SK-N-SH (cell line): Measurements from ENCODE around the gene USP47. TPM values are rescaled to one million over a fixed set of nuclear protein-coding genes. Genes with fewer than 3 reads are reported as not detected.

ENCODE experiments used
- CTCF ChIA-PET: fragments of 300-600, 350-600 bp; formaldehyde crosslinking; extraction: SDS; loops from one replicate; lab custom pipeline; 2021; lab: Yijun Ruan, JAX
- POLR2A ChIA-PET: fragments of 350-600 bp; sonication (Branson Sonifier 250); formaldehyde crosslinking; extraction: SDS; loops from one replicate; lab custom pipeline; 2020; ENCODE audit warnings: antibody characterized with exemption, inconsistent platforms; lab: Yijun Ruan, JAX
- DNase-seq: peaks from one replicate; pipeline ENCODE4 v3.0.0; 2012
- H2AFZ ChIP-seq: fragments of 200-600 bp; sonication (generic); 2 replicates; pipeline ENCODE4 v1.8.1; 2016; ENCODE audit warnings: antibody characterized with exemption, mild to moderate bottlenecking, low read depth
- H3F3A ChIP-seq: fragments of 200-600 bp; sonication (generic); replicated peaks from 2 replicates; pipeline ENCODE3; 2016; ENCODE audit warnings: antibody characterized with exemption, mild to moderate bottlenecking; ENCODE audit not compliant: insufficient read depth
- H3K27ac ChIP-seq, 2 experiments: fragments of 200-500 bp in 1 of 2; fragments of 200-600 bp in 1 of 2; sonication (Bioruptor generic) in 1 of 2; sonication (generic), shearing (Covaris generic) in 1 of 2; 2 replicates each; pipeline versions ENCODE4 v1.5.1 to v1.6.1; 2014 to 2016; ENCODE audit warnings: low read depth in 2 of 2, inconsistent platforms in 1 of 2, low read length in 1 of 2, mild to moderate bottlenecking in 1 of 2, mixed read lengths in 1 of 2
- H3K27me3 ChIP-seq: fragments of 200-600 bp; sonication (generic), shearing (Covaris generic); 2 replicates; pipeline ENCODE4 v1.6.1; 2016; ENCODE audit warnings: mixed run types; ENCODE audit not compliant: insufficient read depth
- H3K36me3 ChIP-seq, 2 experiments: fragments of 200-500 bp in 1 of 2; fragments of 200-600 bp in 1 of 2; sonication (Bioruptor generic) in 1 of 2; sonication (generic) in 1 of 2; replicated peaks in 1 of 2; 2 replicates each; pipeline versions ENCODE3 to v1.5.1; 2014 to 2016; ENCODE audit warnings: low read length in 1 of 2, mild to moderate bottlenecking in 1 of 2; ENCODE audit not compliant: insufficient read depth in 2 of 2, control insufficient read depth in 1 of 2
- H3K4me1 ChIP-seq, 2 experiments: fragments of 200-500 bp in 1 of 2; fragments of 200-600 bp in 1 of 2; sonication (Bioruptor generic) in 1 of 2; sonication (generic), shearing (Covaris generic) in 1 of 2; 2 replicates each; pipeline versions ENCODE4 v1.5.1 to v1.6.1; 2014 to 2016; ENCODE audit warnings: low read depth in 1 of 2, low read length in 1 of 2, mixed run types in 1 of 2; ENCODE audit not compliant: insufficient read depth in 2 of 2, control insufficient read depth in 1 of 2
- H3K4me2 ChIP-seq: fragments of 200-600 bp; sonication (generic), shearing (Covaris generic); 2 replicates; pipeline ENCODE4 v1.6.1; 2017; ENCODE audit warnings: mixed run types
- H3K4me3 ChIP-seq, 2 experiments: fragments of 200-500 bp in 1 of 2; fragments of 200-600 bp in 1 of 2; sonication (Bioruptor generic) in 1 of 2; sonication (generic), shearing (Covaris generic) in 1 of 2; 2 replicates each; pipeline versions ENCODE4 v1.5.1 to v1.8.1; 2014 to 2016; ENCODE audit warnings: low read depth in 2 of 2, inconsistent platforms in 1 of 2, low read length in 1 of 2, mild to moderate bottlenecking in 1 of 2, mixed read lengths in 1 of 2, moderate library complexity in 1 of 2
- H3K79me2 ChIP-seq: fragments of 200-600 bp; sonication (generic); 2 replicates; pipeline ENCODE4 v1.8.1; 2017; ENCODE audit warnings: mild to moderate bottlenecking; ENCODE audit not compliant: insufficient read depth
- H3K9ac ChIP-seq: fragments of 200-600 bp; sonication (generic); 2 replicates; pipeline ENCODE4 v1.6.1; 2017; ENCODE audit warnings: mixed run types
- H3K9me2 ChIP-seq: fragments of 200-600 bp; sonication (generic); 2 replicates; pipeline ENCODE4 v1.6.1; 2017; ENCODE audit warnings: mixed run types
- H3K9me3 ChIP-seq: fragments of 200-600 bp; sonication (generic); 2 replicates; pipeline ENCODE4 v1.6.1; 2017; ENCODE audit warnings: mixed run types, mild to moderate bottlenecking, moderate library complexity
- H4K20me1 ChIP-seq: fragments of 200-600 bp; sonication (generic); 2 replicates; pipeline ENCODE4 v1.6.1; 2017; ENCODE audit warnings: mild to moderate bottlenecking, mixed run types; ENCODE audit not compliant: insufficient read depth
- CHD2 ChIP-seq: fragments of 150-350 bp; IDR thresholded peaks from 2 replicates; pipeline ENCODE4 v1.6.1; 2018; ENCODE audit warnings: low read length; ENCODE audit not compliant: partially characterized antibody
- ELF1 ChIP-seq: IDR thresholded peaks from 2 replicates; pipeline ENCODE4 v1.4.0; 2012
- EP300 ChIP-seq, 2 experiments: IDR thresholded peaks; 2 replicates each; pipeline versions ENCODE4 v1.4.0 to v1.6.1; 2012; ENCODE audit warnings: borderline replicate concordance in 1 of 2, low read depth in 1 of 2, low read length in 1 of 2
- FOSL2 ChIP-seq: IDR thresholded peaks from 2 replicates; pipeline ENCODE4 v1.4.0; 2012; ENCODE audit warnings: low read depth, mild to moderate bottlenecking, moderate library complexity, borderline replicate concordance
- FOXJ3 ChIP-seq: sonication (generic); formaldehyde crosslinking; IDR thresholded peaks from 2 replicates; pipeline ENCODE4 v1.5.1; 2020; ENCODE audit warnings: mild to moderate bottlenecking, missing genetic modification reagents
- FOXM1 ChIP-seq: IDR thresholded peaks from 2 replicates; pipeline ENCODE4 v1.4.0; 2012; ENCODE audit warnings: low read depth, mild to moderate bottlenecking
- JUND ChIP-seq: IDR thresholded peaks from 2 replicates; pipeline ENCODE4 v1.4.0; 2012
- NRF1 ChIP-seq: IDR thresholded peaks from 2 replicates; pipeline ENCODE4 v1.6.1; 2012; ENCODE audit warnings: low read depth, mild to moderate bottlenecking, low read length
- RCOR1 ChIP-seq: fragments of 150-350 bp; IDR thresholded peaks from 2 replicates; pipeline ENCODE4 v1.6.1; 2017; ENCODE audit warnings: antibody characterized with exemption, low read length
- RFX5 ChIP-seq: IDR thresholded peaks from 2 replicates; pipeline ENCODE4 v1.6.1; 2012; ENCODE audit warnings: mild to moderate bottlenecking, improper control_type of control experiment, low read length
- SMC3 ChIP-seq: IDR thresholded peaks from 2 replicates; pipeline ENCODE4 v1.6.1; 2012; ENCODE audit warnings: low read depth, low read length, improper control_type of control experiment
- TAF1 ChIP-seq: IDR thresholded peaks from 2 replicates; pipeline ENCODE4 v1.6.1; 2012; ENCODE audit warnings: low read depth, mild to moderate bottlenecking, low read length, moderate library complexity, borderline replicate concordance
- TCF12 ChIP-seq: IDR thresholded peaks from 2 replicates; pipeline ENCODE4 v1.4.0; 2012
- TEAD4 ChIP-seq: IDR thresholded peaks from 2 replicates; pipeline ENCODE4 v1.4.0; 2012; ENCODE audit warnings: mild to moderate bottlenecking, borderline replicate concordance; ENCODE audit not compliant: insufficient read depth
- YY1 ChIP-seq: IDR thresholded peaks from 2 replicates; pipeline ENCODE4 v1.4.0; 2012; ENCODE audit warnings: low read depth, mild to moderate bottlenecking
- WGBS: methylation state at CpG from one replicate; pipeline ENCODE4 v1.1.6; 2017; ENCODE audit warnings: low lambda C conversion rate; 5-methylcytosine and 5-hydroxymethylcytosine counted together
- polyA plus RNA-seq, 3 experiments: library from polyadenylated mRNA; depleted of rRNA; stranded (reverse); fragments of >200 nt; gene quantifications; 2 replicates each; pipeline ENCODE4 v1.2.3, GENCODE V29; 2012
- TF ChIP-seq, protein P1 (sequence below): IDR thresholded peaks from 2 replicates; pipeline ENCODE4 v1.4.0; 2012; ENCODE audit warnings: low read depth
- TF ChIP-seq, protein P2 (sequence below): IDR thresholded peaks from 2 replicates; pipeline ENCODE4 v1.6.1; 2012; ENCODE audit warnings: mild to moderate bottlenecking, low read depth, low read length, moderate library complexity
- TF ChIP-seq, protein P3 (sequence below): fragments of 150-350 bp; IDR thresholded peaks from 2 replicates; pipeline ENCODE4 v1.6.1; 2016; ENCODE audit warnings: mild to moderate bottlenecking, low read depth, low read length
- TF ChIP-seq, protein P4 (sequence below): fragments of 200-600 bp; sonication (generic); IDR thresholded peaks from 2 replicates; pipeline ENCODE4 v1.6.1; 2017; ENCODE audit warnings: antibody characterized with exemption, mild to moderate bottlenecking, moderate library complexity
- TF ChIP-seq, protein P5 (sequence below): IDR thresholded peaks from 2 replicates; pipeline ENCODE4 v1.4.0; 2012; ENCODE audit warnings: low read depth, borderline replicate concordance

Gene USP47
- polyA plus RNA-seq, 1 of the 3 experiments (the other 2 are of a cell fraction) = 10.3 TPM

DNA sequence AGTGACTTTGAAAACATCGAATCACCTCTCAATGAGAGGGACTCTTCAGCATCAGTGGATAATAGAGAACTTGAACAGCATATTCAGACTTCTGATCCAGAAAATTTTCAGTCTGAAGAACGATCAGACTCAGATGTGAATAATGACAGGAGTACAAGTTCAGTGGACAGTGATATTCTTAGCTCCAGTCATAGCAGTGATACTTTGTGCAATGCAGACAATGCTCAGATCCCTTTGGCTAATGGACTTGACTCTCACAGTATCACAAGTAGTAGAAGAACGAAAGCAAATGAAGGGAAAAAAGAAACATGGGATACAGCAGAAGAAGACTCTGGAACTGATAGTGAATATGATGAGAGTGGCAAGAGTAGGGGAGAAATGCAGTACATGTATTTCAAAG is 100.9 kb downstream of the USP47 start:
- H3K9me2 ChIP-seq = no peaks in the 10 kb centered on the region
- no peak overlapping the region for H3K27ac ChIP-seq
- H3K4me2 ChIP-seq = no peak overlapping the region
- 100% methylated on average over 3 of the region's 3 CpGs for WGBS
- no peaks in the 10 kb centered on the region for H3K9me3 ChIP-seq
- CTCF ChIA-PET = interaction anchor here (0.6 to 2.4 kb wide), 6 partner anchors 24 to 1060 kb away, joined by 3 to 9 read pairs (median 4); no protein-coding TSS in a partner anchor
- H3K79me2 ChIP-seq = no peaks in the 10 kb centered on the region
- H4K20me1 ChIP-seq = no peaks in the 10 kb centered on the region
- no peak for DNase-seq
- no peak overlapping the region for H2AFZ ChIP-seq
- H3K36me3 ChIP-seq = peaks cover 80 to 82% of the 10 kb centered on the region in 2 experiments
- H3F3A ChIP-seq = peaks cover 20% of the 10 kb centered on the region
- TF ChIP-seq CHD2 (no peak), FOSL2 (no peak), TAF1 (no peak), RCOR1 (no peak), RFX5 (no peak), FOXM1 (no peak)
- TF ChIP-seq, protein P1, sequence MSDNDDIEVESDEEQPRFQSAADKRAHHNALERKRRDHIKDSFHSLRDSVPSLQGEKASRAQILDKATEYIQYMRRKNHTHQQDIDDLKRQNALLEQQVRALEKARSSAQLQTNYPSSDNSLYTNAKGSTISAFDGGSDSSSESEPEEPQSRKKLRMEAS = no peak
- TF ChIP-seq, protein P2, sequence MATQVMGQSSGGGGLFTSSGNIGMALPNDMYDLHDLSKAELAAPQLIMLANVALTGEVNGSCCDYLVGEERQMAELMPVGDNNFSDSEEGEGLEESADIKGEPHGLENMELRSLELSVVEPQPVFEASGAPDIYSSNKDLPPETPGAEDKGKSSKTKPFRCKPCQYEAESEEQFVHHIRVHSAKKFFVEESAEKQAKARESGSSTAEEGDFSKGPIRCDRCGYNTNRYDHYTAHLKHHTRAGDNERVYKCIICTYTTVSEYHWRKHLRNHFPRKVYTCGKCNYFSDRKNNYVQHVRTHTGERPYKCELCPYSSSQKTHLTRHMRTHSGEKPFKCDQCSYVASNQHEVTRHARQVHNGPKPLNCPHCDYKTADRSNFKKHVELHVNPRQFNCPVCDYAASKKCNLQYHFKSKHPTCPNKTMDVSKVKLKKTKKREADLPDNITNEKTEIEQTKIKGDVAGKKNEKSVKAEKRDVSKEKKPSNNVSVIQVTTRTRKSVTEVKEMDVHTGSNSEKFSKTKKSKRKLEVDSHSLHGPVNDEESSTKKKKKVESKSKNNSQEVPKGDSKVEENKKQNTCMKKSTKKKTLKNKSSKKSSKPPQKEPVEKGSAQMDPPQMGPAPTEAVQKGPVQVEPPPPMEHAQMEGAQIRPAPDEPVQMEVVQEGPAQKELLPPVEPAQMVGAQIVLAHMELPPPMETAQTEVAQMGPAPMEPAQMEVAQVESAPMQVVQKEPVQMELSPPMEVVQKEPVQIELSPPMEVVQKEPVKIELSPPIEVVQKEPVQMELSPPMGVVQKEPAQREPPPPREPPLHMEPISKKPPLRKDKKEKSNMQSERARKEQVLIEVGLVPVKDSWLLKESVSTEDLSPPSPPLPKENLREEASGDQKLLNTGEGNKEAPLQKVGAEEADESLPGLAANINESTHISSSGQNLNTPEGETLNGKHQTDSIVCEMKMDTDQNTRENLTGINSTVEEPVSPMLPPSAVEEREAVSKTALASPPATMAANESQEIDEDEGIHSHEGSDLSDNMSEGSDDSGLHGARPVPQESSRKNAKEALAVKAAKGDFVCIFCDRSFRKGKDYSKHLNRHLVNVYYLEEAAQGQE = no peak
- TF ChIP-seq, all 33 proteins: peak for 0
- Histone ChIP-seq H3K4me1 (peaks cover 7 to 14% of the 10 kb centered on the region in 2 experiments), H3K4me3 (no peak overlapping the region), H3K9ac (no peak overlapping the region), H3K27me3 (no peaks in the 10 kb centered on the region)
- POLR2A ChIA-PET = interaction anchor here (0.6 kb wide), 1 partner anchor 1104 kb away, joined by 3 read pairs; no protein-coding TSS in a partner anchor

DNA sequence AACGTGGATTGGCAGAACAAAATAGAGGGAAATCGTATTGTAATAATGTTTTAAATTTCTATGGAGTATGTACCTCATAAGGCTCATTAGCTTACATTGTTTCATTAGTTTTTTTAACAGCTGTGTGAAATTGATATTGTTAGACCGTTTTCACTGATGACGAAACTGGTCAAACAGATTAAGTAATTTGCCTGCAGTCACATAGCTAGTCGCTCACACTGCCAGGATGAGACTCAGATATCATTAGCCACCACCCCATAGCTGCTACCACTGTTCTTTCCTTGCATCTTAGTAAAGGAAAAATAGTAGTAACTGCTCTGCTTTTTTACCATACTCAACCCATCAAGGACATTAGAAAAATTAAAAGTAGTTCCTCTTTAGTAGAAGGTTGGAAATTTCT is 102.7 kb downstream of the USP47 start:
- H3K27ac ChIP-seq = no peak overlapping the region
- CTCF ChIA-PET = interaction anchor here (0.8 to 2.4 kb wide), 5 partner anchors 13 to 344 kb away, joined by 3 to 10 read pairs (median 7); no protein-coding TSS in a partner anchor
- no peak overlapping the region for H3K9ac ChIP-seq
- H3K79me2 ChIP-seq = no peaks in the 10 kb centered on the region
- H3K36me3 ChIP-seq = peaks cover 79 to 84% of the 10 kb centered on the region in 2 experiments
- H3K9me2 ChIP-seq = no peaks in the 10 kb centered on the region
- H3K4me3 ChIP-seq = no peak overlapping the region
- no peaks in the 10 kb centered on the region for H4K20me1 ChIP-seq
- H3K4me1 ChIP-seq = peaks cover 7 to 13% of the 10 kb centered on the region in 2 experiments
- H3K9me3 ChIP-seq = no peaks in the 10 kb centered on the region
- H2AFZ ChIP-seq = no peak overlapping the region
- POLR2A ChIA-PET = no interaction called here
- H3K27me3 ChIP-seq = no peaks in the 10 kb centered on the region
- H3K4me2 ChIP-seq = no peak overlapping the region
- whole genome bisulfite sequencing = 94% methylated on average over 5 of the region's 5 CpGs
- no peak for DNase-seq
- H3F3A ChIP-seq = peaks cover 17% of the 10 kb centered on the region
- TF ChIP-seq, protein P3, sequence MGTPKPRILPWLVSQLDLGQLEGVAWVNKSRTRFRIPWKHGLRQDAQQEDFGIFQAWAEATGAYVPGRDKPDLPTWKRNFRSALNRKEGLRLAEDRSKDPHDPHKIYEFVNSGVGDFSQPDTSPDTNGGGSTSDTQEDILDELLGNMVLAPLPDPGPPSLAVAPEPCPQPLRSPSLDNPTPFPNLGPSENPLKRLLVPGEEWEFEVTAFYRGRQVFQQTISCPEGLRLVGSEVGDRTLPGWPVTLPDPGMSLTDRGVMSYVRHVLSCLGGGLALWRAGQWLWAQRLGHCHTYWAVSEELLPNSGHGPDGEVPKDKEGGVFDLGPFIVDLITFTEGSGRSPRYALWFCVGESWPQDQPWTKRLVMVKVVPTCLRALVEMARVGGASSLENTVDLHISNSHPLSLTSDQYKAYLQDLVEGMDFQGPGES = no peak
- no peak for TF ChIP-seq EP300 (IDR thresholded peaks at IDR 0.05; ENCODE audit: borderline replicate concordance in 1 of 2, low read depth in 1 of 2, low read length in 1 of 2)
- no peak for TF ChIP-seq RCOR1
- TF ChIP-seq ELF1 = no peak
- no peak for TF ChIP-seq YY1
- TF ChIP-seq RFX5 = no peak
- no peak for TF ChIP-seq NRF1
- TF ChIP-seq, protein P4, sequence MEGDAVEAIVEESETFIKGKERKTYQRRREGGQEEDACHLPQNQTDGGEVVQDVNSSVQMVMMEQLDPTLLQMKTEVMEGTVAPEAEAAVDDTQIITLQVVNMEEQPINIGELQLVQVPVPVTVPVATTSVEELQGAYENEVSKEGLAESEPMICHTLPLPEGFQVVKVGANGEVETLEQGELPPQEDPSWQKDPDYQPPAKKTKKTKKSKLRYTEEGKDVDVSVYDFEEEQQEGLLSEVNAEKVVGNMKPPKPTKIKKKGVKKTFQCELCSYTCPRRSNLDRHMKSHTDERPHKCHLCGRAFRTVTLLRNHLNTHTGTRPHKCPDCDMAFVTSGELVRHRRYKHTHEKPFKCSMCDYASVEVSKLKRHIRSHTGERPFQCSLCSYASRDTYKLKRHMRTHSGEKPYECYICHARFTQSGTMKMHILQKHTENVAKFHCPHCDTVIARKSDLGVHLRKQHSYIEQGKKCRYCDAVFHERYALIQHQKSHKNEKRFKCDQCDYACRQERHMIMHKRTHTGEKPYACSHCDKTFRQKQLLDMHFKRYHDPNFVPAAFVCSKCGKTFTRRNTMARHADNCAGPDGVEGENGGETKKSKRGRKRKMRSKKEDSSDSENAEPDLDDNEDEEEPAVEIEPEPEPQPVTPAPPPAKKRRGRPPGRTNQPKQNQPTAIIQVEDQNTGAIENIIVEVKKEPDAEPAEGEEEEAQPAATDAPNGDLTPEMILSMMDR = no peak
- no peak for TF ChIP-seq FOXJ3
- no peak for TF ChIP-seq TEAD4
- TF ChIP-seq, protein P5, sequence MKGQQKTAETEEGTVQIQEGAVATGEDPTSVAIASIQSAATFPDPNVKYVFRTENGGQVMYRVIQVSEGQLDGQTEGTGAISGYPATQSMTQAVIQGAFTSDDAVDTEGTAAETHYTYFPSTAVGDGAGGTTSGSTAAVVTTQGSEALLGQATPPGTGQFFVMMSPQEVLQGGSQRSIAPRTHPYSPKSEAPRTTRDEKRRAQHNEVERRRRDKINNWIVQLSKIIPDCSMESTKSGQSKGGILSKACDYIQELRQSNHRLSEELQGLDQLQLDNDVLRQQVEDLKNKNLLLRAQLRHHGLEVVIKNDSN = no peak
- TF ChIP-seq, protein P1 = no peak
- TF ChIP-seq JUND = no peak
- no peak for TF ChIP-seq SMC3
- TF ChIP-seq FOXM1 = no peak
- TF ChIP-seq TCF12 = no peak
- no peak for TF ChIP-seq FOSL2
